ENCODE measurements around the gene MRGPRF.

GRCh38 chr11:68996376-68997123 lies 16.5 kb downstream of the MRGPRF start:
- TF ChIP-seq CTCF (IDR thresholded peaks at IDR 0.05) (no peak), REST (IDR thresholded peaks at IDR 0.05) (no peak), EHF (CRISPR knock-in tag; IDR thresholded peaks at IDR 0.05) (no peak), ESRRA (IDR thresholded peaks at IDR 0.05; ENCODE audit: borderline replicate concordance, low read length) (no peak), BCL3 (IDR thresholded peaks at IDR 0.05) (no peak), POLR2A (IDR thresholded peaks at IDR 0.05; ENCODE audit: low read length) (no peak), JUNB (IDR thresholded peaks at IDR 0.05) (no peak), CEBPB (IDR thresholded peaks at IDR 0.05) (no peak), MAZ (IDR thresholded peaks at IDR 0.05; ENCODE audit: borderline replicate concordance, low read depth, low read length) (no peak)
